ENCODE results near the gene NTHL1.

NTHL1 gene

GRCh38 chr16:2023092-2024031 lies 24.3 kb downstream of the NTHL1 start:
- H3K4me3 ChIP-seq (ENCODE audit: low read depth, low read length): peak overlapping the region; percentile 57
- DNase-seq (ENCODE audit: low read depth): peak; percentile 87
- TF ChIP-seq CTCF (conservative IDR thresholded peaks at IDR 0.05; ENCODE audit: low read depth, low read length): peak; percentile 86

- TF ChIP-seq CTCF (conservative IDR thresholded peaks at IDR 0.05; ENCODE audit: low read depth, low read length): no peak
- peak overlapping the region; percentile 40 for H3K4me3 ChIP-seq (ENCODE audit: low read depth, low read length)
- DNase-seq (ENCODE audit: low read depth): peak; percentile 46
Observed at GRCh38 chr16:2022723-2023091, 24.9 kb downstream of the NTHL1 start.

DNA sequence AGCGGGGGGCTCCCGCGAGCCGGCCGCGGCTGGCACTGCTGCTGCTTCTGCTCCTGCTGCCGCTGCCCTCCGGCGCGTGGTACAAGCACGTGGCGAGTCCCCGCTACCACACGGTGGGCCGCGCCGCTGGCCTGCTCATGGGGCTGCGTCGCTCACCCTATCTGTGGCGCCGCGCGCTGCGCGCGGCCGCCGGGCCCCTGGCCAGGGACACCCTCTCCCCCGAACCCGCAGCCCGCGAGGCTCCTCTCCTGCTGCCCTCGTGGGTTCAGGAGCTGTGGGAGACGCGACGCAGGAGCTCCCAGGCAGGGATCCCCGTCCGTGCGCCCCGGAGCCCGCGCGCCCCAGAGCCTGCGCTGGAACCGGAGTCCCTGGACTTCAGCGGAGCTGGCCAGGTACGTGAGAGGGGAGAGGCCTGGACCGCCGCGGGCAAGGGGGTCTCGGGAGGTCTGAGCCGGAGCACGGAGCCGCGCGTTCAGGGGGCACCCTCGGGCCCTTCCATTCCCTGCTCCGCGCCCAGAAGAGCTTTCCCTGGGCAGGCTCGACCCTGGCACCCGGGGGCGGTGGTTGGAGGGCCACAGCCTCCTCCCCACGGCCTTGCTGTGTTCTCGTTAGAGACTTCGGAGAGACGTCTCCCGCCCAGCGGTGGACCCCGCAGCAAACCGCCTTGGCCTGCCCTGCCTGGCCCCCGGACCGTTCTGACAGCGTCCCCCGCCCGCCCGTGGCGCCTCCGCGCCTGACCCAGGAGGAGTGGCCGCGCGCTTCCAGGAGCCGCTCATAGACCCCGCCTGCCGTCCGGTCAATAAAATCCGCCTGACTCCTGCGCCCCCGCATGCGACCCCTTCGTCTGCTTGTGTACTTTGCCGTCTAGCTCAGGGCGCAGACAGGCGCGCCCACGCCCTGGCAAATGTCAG lies 27.5 kb downstream of the NTHL1 start:
- no peak for DNase-seq (ENCODE audit: low read depth)
- TF ChIP-seq CTCF (conservative IDR thresholded peaks at IDR 0.05; ENCODE audit: low read depth, low read length): no peak
- peak overlapping the region; percentile 17 for H3K4me3 ChIP-seq (ENCODE audit: low read depth, low read length)

GRCh38 chr16:2019518-2019920 lies 28.1 kb downstream of the NTHL1 start, which contains the start of gene NPW:
Gene NPW (plus strand): TSS chr16:2019785.
- no peak for DNase-seq (ENCODE audit: low read depth)
- TF ChIP-seq CTCF (conservative IDR thresholded peaks at IDR 0.05; ENCODE audit: low read depth, low read length): no peak
- H3K4me3 ChIP-seq (ENCODE audit: low read depth, low read length): peak within 1 kb of the TSS; percentile 17

DNA sequence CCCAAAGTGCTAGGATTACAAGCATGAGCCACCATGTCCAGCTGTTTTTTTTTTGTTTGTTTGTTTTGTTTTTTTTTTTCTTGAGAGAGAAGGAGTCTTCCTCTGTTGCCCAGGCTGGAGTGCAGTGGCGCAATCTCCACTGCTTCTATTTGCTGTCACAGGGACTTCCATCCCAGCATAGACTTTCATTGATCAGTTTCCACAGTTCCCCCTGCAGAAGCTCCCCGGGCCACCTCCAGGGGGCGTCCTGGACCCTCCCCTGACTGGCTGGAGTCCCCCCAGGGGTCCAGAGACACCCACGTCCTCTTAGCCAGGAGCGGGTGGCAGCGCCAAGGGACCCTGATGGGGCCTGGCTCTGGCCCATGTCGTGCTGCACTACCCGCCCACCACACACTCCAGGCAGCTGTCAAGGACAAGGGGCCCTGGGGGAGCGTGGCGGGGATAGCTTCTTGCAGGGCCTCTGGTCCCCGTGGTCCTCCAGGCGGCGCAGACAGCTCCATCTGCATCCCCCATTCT lies 31.2 kb downstream of the NTHL1 start:
- DNase-seq (ENCODE audit: low read depth): no peak
- H3K4me3 ChIP-seq (ENCODE audit: low read depth, low read length): no peak overlapping the region
- peak; percentile 63 for TF ChIP-seq CTCF (conservative IDR thresholded peaks at IDR 0.05; ENCODE audit: low read depth, low read length)

- TF ChIP-seq CTCF (conservative IDR thresholded peaks at IDR 0.05; ENCODE audit: low read depth, low read length): no peak
- H3K4me3 ChIP-seq (ENCODE audit: low read depth, low read length): no peak overlapping the region
- DNase-seq (ENCODE audit: low read depth): no peak
Observed at GRCh38 chr16:2015947-2016208, 31.8 kb downstream of the NTHL1 start.

Measured in choroid plexus epithelial cell (primary cell).